ENCODE measurements around the gene GPR26.

The GPR26 gene

DNA sequence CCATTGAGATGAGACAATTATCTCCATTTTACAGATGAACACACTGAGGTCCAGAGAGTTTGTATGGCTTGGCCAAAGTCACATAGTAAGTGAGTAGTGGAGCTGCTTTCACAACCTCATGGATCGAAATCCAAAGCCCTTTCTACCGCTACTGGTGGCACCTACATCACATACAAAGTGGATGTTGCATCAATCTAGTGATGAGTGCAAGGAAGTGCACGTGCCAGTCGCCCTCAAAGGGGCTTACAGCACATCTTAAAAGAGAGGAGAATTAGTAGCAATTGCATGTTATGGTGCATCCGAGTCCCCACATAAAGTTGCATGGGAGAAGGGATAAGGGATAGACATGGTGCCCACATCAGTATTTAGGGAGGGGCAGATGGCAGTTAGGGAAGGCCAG lies 31.0 kb upstream of the GPR26 start:
- intact Hi-C loops (cut with DNase I; ENCODE audit: low total_unique reads), result no loop called here
- H3K9me3 ChIP-seq, result no peaks in the 10 kb centered on the region
- H3K4me1 ChIP-seq, result no peaks in the 10 kb centered on the region
- H3K36me3 ChIP-seq, result no peaks in the 10 kb centered on the region
- H3K27me3 ChIP-seq, result peaks cover 0 to 3% of the 10 kb centered on the region in 2 donors
- DNase-seq, result no peak
- no peak overlapping the region for H3K27ac ChIP-seq
- no peak for TF ChIP-seq CTCF (IDR thresholded peaks at IDR 0.05)
- no peak overlapping the region for H3K4me3 ChIP-seq

GRCh38 chr10:123635745-123636144 lies 30.4 kb upstream of the GPR26 start:
- no peak overlapping the region for H3K27ac ChIP-seq
- no peak overlapping the region for H3K4me3 ChIP-seq
- no peaks in the 10 kb centered on the region for H3K9me3 ChIP-seq
- TF ChIP-seq CTCF (IDR thresholded peaks at IDR 0.05), result no peak
- no peaks in the 10 kb centered on the region for H3K36me3 ChIP-seq
- peaks cover 0 to 3% of the 10 kb centered on the region in 2 donors for H3K27me3 ChIP-seq
- no peaks in the 10 kb centered on the region for H3K4me1 ChIP-seq
- no peak for DNase-seq
- intact Hi-C loops (cut with DNase I; ENCODE audit: low total_unique reads), result no loop called here

DNA sequence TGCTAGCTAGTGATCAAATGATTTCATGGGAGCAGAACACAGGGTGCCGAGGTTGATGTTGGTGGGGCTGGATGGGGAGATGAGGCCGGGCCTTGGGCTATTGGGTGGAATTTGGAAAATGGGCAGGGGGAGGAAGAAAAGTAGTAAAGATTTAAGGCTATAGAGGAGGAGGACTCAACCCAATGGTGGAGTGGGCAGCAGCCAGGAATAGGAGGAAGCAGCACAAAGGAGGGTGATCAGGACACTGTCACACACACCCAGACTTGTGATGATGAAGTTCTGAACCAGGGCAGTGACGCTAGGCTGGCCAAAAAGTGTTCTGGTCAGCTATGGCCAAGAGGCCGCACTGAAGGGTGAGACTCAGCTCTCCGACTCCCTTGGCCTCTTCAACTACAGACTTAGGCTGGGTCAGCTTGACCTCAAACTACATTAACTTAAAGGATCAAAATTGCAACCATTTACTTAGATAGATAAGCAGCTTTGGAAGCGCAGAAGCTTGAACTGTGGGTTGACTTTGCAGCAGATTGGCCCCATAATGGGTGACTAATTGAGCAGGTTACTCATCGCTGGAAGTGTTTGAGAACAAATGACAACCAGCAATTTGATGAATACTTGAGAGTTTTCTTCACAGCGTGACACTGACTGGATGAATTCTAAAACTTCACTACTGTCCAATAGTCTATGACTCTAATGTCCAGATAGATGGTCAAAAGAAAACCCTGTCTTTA lies 29.4 kb upstream of the GPR26 start:
- Histone ChIP-seq H3K4me1 (no peaks in the 10 kb centered on the region), H3K27me3 (peaks cover 0 to 3% of the 10 kb centered on the region in 2 donors), H3K9me3 (no peaks in the 10 kb centered on the region), H3K27ac (no peak overlapping the region), H3K36me3 (no peaks in the 10 kb centered on the region), H3K4me3 (no peak overlapping the region)
- no peak for TF ChIP-seq CTCF (IDR thresholded peaks at IDR 0.05)
- intact Hi-C loops (cut with DNase I; ENCODE audit: low total_unique reads), result no loop called here
- DNase-seq, result no peak

DNA sequence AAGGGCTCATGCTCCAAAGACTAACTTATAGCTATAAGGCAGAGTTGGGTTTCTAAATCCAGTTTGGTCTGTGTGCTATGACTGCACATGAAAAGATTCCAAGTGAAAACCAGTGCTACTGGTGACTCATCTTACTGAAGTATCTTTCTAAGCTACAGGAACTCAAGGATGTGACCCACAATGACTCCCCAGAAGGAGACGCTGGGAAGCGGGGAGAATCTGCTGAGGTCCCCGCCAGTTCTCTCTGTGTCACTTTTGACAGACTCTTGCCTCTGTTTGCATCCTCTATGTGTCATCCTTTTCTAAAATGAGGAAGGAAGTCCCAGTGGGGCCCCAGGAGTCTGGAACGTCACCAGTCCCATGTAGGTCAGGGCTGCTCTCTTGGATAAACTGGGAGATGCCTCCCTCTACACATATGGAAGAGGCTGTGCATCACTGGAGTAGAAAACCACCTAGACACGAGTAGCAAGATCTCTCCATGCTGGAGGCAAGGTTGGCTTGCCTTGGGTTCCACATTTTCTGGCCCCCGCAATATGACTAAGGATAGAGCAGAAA lies 28.8 kb upstream of the GPR26 start:
- intact Hi-C loops (cut with DNase I; ENCODE audit: low total_unique reads), result no loop called here
- no peak for TF ChIP-seq CTCF (IDR thresholded peaks at IDR 0.05)

GRCh38 chr10:123639131-123639530 lies 27.0 kb upstream of the GPR26 start:
- peaks cover 0 to 7% of the 10 kb centered on the region in 2 donors for H3K27me3 ChIP-seq
- H3K36me3 ChIP-seq, result no peaks in the 10 kb centered on the region
- no peaks in the 10 kb centered on the region for H3K4me1 ChIP-seq
- intact Hi-C loops (cut with DNase I; ENCODE audit: low total_unique reads), result no loop called here
- peak in 1 of 2 donors; percentile 44 for DNase-seq
- no peak overlapping the region for H3K27ac ChIP-seq
- no peak for TF ChIP-seq CTCF (IDR thresholded peaks at IDR 0.05)
- H3K4me3 ChIP-seq, result no peak overlapping the region
- no peaks in the 10 kb centered on the region for H3K9me3 ChIP-seq

More for the DNA sequence above, 28.8 kb upstream of the GPR26 start:
- Histone ChIP-seq H3K36me3 (no peaks in the 10 kb centered on the region), H3K27ac (no peak overlapping the region), H3K4me1 (no peaks in the 10 kb centered on the region), H3K4me3 (no peak overlapping the region), H3K9me3 (no peaks in the 10 kb centered on the region), H3K27me3 (peaks cover 0 to 3% of the 10 kb centered on the region in 2 donors)
- no peak for DNase-seq
